GM20431 (cell line): ENCODE data around the gene PARN.
"Not testable (repeated sequence)": the region's sequence is repeated elsewhere in the genome, so short reads cannot be mapped to it uniquely, and the experiment has no call there.

ENCODE experiments used
- in situ Hi-C: fragments of 300-500 bp; cut with MseI, MboI; formaldehyde crosslinking; loops from one replicate; pipeline ENCODE4 v1.15.0; 2020; ENCODE audit warnings: low sequenced_read_pairs; ENCODE audit not compliant: unreplicated experiment

PARN gene

GRCh38 chr16:14629919-14630619 lies at the start of gene PARN:
Gene PARN, minus strand, starts transcription at chr16:14630260. Its CDS starts 135 bp downstream, at chr16:14630125.
- in situ Hi-C loops = no loop called here

- in situ Hi-C loops = no loop called here
Measured at GRCh38 chr16:14678748-14679497, 48.9 kb upstream of the PARN start.

GRCh38 chr16:14677627-14678026 lies 47.6 kb upstream of the PARN start:
- in situ Hi-C loops = no loop called here

- in situ Hi-C loops = no loop called here
Measured at GRCh38 chr16:14676633-14677032, 46.6 kb upstream of the PARN start.

- in situ Hi-C loops = no loop called here
Measured at GRCh38 chr16:14672403-14672971, 42.4 kb upstream of the PARN start.

- in situ Hi-C loops = no loop called here
Measured at GRCh38 chr16:14669776-14670175, 39.7 kb upstream of the PARN start.

GRCh38 chr16:14668556-14669223 lies 38.6 kb upstream of the PARN start:
- in situ Hi-C loops = no loop called here

- in situ Hi-C loops = no loop called here
Measured at GRCh38 chr16:14667347-14668266, 37.5 kb upstream of the PARN start.

- in situ Hi-C loops = no loop called here
Measured at GRCh38 chr16:14658063-14658462, 28.0 kb upstream of the PARN start.

GRCh38 chr16:14652726-14653125 lies 22.7 kb upstream of the PARN start:
- in situ Hi-C loops = no loop called here

GRCh38 chr16:14650629-14651028 lies 20.6 kb upstream of the PARN start:
- in situ Hi-C loops = no loop called here

- in situ Hi-C loops = no loop called here
Measured at GRCh38 chr16:14649816-14650215, 19.8 kb upstream of the PARN start.

- in situ Hi-C loops = no loop called here
Measured at GRCh38 chr16:14641926-14642325, 11.9 kb upstream of the PARN start.

- in situ Hi-C loops = no loop called here
Measured at GRCh38 chr16:14641206-14641605, 11.1 kb upstream of the PARN start.

GRCh38 chr16:14640538-14640937 lies 10.5 kb upstream of the PARN start:
- in situ Hi-C loops = no loop called here

GRCh38 chr16:14636951-14637240 lies 6.8 kb upstream of the PARN start:
- in situ Hi-C loops = not testable (repeated sequence)

- in situ Hi-C loops = not testable (repeated sequence)
Measured at GRCh38 chr16:14636179-14636950, 6.3 kb upstream of the PARN start.

- in situ Hi-C loops = no loop called here
Measured at GRCh38 chr16:14635395-14636165, 5.5 kb upstream of the PARN start.

- in situ Hi-C loops = no loop called here
Measured at GRCh38 chr16:14634389-14634725, 4.3 kb upstream of the PARN start.
